Stimulated activated CD4-positive, alpha-beta T cell treated with anti-CD3 and anti-CD28 coated beads, TNF-alpha, amount 100 ng/mL, for 48 hours (primary cell): Measurements from ENCODE around the gene MAML3.

Experiments
- DNase-seq, 3 donors: peaks; one replicate each; pipeline ENCODE4 v3.0.0-alpha.2; 2020; ENCODE audit warnings: low read depth in 3 of 3

MAML3 gene

DNA sequence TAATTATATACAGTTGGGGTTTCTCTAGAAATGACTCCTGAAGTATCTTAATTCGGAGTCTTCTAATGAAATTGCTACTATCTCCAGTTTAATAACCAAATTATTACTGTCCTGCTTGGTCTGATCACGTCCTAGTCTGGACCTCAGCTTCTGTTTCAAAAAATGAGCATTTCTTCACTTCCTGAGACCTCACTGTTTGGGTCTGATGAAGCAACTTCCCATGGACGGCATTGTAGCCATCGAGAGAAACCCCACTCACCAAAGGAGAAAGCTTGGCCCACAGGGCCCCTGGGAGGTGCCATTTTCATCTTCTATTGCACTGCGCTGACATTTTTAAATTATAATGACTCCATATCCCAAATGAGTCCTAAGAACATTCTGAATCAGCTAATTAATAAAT, 310.3 kb downstream of the MAML3 start:
- DNase-seq: no peak

DNA sequence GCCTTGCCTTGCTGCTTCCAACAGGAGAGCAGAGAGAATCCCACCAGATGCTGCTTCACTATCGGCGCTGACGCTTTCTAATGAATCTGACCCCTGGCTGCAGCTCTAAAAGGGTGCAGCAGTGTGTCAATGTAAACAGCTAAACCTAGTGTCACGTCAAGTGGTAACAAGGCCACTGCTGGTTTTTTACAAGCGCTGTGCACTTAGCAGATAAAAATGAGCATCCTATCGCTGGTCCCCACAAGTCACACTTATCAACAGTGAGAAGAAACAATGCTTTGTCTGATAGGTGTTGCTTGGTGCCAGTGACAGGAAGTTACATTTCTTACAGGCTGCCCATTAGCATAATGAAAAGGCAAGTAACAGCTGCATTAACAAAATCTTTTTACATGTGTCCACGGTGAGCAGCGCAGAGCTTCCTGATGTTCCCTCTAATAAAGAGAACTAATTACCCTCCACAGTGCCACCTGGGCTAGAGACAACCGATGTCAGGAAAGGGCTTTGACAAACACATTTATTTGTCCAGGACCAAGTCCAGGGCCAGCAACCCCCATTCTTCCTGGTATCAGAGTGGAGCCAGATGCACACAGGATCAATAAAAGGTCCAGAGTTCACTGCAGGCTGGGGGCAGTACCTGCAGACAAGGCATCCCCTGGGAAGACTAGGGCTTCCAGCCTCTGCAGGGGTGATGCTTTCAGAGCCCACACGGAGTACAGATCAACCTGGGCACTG, 312.4 kb downstream of the MAML3 start:
- DNase-seq: no peak

DNA sequence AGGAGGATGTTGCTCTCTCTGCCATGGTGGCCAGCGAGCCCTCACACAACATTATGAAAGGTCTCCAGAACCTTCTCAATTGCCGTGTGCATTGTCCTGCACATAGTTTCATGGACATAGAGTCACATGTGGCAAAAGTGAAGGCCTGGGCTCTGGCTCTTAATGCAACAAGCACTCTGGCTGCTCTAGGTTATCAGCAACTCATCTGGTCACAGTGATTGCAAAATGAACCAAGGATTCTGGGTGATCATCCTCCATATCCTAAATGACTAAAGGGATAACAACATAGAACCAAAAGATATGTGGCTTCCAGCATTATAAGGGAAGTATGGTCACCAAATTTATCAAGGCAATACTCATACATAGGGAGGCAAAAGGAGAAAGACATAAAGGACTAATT, 313.2 kb downstream of the MAML3 start:
- no peak for DNase-seq

DNA sequence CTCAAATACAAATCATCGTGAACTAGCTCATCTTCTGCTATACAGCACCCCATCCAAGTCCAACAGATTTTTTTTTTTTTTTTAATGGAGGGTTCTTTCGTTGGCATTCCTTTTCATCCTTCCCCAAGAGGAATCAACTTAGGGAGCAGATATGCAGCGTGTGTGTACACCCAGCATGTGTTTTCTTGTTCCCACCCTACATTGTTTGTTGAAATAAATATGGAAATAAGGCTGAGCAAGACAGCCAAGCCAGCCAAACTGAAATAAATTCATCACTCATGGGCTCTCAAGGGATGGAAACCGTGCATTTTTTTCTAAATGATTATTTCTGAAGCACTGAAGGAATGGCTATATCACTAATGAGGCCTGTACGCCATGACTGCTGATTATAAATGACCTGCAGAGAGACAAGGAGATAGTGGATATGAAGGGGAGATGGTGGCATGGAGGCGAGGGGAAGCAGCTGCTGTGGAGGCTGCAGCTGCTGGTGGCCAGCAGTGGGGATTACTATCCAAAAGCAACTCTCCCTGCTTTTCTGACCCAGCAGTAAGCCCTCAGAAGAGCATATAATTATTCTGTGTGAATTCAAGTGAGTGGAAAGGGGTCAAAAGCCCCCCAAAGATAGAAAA, 314.5 kb downstream of the MAML3 start:
- no peak for DNase-seq

GRCh38 chr4:139838811-139839210, 315.2 kb downstream of the MAML3 start:
- DNase-seq: no peak

DNA sequence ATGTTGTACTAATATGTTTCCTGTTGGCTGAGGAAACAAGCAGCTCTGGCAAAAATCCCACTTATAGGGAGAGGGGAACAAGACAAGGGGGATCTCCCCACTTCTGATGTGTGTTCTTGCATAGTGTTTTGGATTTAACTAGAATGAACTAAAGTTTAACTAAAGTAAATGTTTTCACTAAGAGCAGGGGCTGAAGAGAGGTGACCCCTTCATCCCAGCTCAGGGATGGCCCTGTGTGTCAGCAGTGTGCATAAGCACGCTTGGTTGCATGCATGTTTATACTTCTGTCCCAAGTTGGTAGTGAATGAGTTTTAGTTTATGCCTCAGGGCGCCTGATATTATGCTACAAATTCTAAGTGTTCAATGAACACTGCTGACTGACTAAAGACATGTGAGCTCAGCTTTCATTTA, 319.0 kb downstream of the MAML3 start:
- no peak for DNase-seq

- DNase-seq: no peak
Observed at GRCh38 chr4:139834226-139834662, 319.7 kb downstream of the MAML3 start.

DNA sequence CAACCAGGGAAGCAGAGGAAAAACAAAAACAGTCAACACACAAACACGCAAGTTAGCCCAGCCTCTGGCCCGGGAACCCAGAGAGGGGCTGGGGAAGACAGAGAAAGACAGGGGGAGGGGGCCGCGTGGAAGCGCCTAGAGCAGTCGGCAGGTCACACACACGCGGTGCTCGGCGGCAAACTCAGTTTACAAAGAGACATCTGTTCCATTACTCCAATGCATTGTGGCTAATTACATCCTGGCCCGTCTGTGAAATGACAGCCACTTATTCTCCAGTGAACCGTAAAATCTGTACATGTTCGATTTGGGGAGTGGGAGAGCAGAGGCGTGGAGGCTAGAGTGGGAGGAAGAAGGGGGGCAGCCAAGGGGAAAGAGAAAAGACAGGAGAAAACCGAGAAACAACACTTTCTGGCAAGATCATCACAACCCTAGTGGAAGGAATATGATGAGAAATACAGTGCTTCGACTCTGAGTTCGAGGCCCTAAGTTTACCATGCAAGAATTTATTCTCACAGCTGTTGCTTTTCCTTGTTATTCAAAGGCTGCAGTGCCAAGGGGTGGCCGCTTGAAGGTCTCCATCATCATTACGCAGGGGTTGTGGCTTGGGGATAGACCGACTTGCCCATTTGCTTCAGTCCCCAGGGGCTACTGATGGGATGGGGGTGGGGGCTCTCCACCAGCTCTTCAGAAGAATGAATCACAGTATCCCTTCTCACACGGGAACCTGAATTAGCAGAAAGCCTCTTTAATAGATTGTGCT, 320.7 kb downstream of the MAML3 start:
- DNase-seq: no peak

DNA sequence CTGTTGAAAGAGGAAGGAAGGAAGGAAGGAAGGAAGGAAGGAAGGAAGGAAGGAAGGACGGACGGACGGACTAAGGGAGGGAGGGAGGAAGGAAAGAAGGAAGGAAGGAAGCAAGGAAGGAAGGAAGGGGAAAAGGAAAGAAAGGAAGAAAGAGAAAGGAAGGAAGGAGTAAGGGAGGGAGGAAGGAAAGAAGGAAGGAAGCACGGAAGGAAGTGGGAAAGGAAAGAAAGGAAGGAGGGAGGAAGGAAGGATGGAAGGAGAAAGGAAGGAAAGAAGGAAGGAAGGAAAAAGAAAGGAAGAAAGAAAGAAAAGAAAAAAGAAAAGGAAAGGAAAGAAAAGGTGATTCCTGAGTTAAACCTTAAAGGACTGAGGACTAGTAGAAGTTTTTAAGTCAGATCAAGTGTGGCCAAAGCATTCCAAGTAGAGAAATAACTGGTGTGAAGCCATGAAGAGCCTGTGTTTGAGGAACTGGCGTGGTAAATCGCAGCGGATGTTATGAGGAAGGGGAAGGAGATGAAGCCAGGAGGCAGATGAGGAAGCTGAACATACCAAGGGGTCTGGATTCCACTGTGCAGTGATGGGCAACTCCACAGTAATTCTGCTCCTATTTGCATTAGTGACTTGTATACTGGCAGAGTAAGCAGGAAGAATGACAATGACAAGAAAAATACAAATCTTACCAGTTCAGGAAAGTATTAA, 324.9 kb downstream of the MAML3 start:
- no peak for DNase-seq

DNA sequence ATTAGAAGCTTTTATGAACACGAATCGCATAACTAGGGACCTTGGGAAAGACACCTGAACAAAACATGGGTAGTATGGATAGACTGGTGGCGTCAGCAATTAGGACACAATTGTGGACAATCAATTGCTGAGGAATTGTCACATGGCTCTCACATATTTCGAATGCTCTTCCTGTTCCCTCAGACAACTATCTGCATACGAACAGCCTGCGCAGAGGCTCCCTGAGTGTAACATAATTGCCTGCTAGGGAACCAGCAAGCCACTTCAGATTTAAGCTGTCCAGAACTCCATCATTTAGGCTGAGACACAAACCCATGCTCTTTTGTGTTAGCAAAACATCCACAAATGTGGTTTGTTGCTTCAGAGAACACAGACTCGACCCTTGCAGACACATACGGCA, 327.6 kb downstream of the MAML3 start:
- DNase-seq: no peak

GRCh38 chr4:139825523-139826014, 328.4 kb downstream of the MAML3 start:
- DNase-seq: no peak

GRCh38 chr4:139824882-139825522, 329.0 kb downstream of the MAML3 start:
- DNase-seq: no peak

GRCh38 chr4:139823746-139824145, 330.2 kb downstream of the MAML3 start:
- no peak for DNase-seq

DNA sequence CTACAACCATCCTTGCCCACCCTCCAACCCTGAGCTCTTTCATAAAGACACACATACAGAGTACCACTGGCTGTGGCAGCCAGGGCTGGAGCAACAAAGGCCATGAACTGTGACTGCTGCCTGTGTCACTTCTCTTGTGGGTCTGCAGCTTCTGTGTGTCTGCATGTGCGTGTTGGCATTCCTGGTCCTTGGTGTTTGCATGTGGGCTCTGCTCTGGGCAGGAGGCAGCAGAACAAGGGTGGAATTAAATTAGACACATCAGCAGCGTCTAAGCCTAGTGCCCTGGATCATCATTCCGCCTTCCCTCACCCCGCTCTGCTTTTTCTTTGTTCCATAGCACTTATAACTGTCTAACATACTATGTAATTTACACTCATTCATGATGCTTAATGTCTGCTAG, 330.6 kb downstream of the MAML3 start:
- no peak for DNase-seq

- no peak for DNase-seq
Observed at GRCh38 chr4:139822391-139822790, 331.6 kb downstream of the MAML3 start.

- no peak for DNase-seq
Observed at GRCh38 chr4:139819082-139819481, 334.9 kb downstream of the MAML3 start.

DNA sequence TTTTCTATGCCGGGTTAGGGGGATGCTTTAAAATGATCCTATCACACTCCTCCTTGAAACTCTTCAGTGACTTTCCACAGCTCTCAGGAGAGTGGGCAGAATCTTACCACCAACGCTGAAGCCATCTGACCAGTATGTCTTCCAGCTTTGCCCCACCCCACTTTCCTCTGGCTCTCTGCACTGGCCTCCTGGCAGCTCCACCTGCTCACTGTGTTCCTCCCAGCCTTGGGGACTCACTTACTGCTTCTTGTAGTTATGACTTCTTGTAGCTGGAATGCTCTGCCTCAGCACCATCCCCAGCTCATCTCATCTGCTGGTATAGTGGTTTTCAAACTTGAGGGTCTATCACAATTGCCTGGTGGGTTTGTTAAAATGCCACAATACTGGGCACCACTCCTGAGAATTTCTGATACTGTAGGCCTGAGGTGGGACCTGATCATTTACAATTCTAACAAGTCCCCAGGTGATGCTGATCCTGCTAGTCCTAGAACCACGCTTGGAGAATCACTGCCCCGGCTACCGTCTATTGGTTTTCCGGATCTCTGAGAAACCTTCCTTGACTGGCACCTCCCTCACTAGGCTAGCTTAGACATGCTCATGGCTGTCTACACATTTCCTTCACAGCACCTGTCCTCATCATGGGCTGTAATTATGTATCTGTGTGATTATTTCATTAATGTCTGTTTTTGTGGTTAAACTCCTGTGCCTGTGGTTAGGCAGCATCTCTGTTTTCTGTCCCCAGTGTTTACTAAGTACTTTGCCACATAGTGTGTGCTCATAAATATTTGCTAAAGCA, 336.1 kb downstream of the MAML3 start:
- DNase-seq: no peak

- DNase-seq: no peak
Observed at GRCh38 chr4:139816856-139817255, 337.1 kb downstream of the MAML3 start.

DNA sequence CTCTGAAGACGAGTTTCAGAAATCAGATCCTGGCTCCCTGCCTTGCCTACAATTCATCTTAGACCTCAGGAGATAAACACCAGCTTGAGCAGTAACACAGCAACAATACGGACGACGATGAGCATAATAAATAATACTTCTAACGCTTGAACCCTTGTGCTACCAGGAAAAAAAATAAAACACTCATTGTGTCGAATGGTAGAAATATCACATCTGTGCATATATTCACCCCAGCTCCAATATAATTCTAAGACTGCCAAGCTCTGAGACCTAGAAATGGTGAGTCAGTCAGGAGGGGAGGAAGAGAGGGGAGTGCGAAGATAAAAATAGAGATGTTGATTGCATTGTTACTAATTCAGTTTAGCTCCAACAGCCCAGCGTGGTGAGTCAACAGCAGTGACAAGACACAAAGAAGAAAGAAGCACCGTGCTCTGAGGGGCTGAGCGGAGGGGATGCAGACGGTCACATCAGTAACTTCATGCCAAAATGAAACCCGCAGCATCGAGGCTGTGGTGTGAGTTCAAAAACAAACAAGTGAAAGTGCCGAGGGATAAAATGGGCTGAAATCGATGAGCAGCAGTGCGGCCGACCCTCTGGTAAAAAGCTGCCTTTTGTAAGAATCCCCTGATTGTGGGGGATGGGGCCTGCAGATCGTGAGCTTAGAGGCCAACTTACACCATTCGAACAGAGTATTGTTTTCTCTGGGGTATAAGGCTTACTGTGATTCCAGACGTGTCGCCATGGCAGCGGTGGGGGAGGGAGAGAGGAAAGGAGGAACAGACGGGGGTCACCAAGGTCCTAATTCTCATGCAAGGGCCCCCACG, 338.0 kb downstream of the MAML3 start:
- DNase-seq: no peak
